ENCODE results near the gene MUCL3.

DNA sequence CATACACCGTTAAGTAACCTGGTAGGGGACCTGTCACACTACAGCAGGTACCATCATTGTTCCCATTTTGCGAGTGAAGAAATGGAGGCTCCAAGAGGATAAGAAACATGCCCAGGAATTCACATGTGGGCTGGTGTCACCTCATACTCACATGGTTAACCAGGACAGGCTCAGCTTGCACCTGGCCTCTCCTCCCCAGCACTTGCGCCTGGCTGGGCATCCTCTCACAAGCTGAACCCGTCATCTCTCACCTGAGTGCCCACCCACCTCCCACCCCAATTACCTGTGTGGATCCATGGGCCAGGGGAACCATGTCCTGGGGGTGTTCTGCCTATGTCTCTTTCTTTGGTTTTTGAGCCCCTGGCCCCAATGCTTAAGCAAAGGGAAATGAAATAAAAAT is 10.3 kb upstream of the MUCL3 start:
- TF ChIP-seq TAF1 (IDR thresholded peaks at IDR 0.05; ENCODE audit: low read depth, low read length), result no peak
- TF ChIP-seq PHF8 (conservative IDR thresholded peaks at IDR 0.05; ENCODE audit: low read depth, low read length), result no peak
- TF ChIP-seq SP2 (IDR thresholded peaks at IDR 0.05; ENCODE audit: low read length), result no peak
- TF ChIP-seq, protein P1, sequence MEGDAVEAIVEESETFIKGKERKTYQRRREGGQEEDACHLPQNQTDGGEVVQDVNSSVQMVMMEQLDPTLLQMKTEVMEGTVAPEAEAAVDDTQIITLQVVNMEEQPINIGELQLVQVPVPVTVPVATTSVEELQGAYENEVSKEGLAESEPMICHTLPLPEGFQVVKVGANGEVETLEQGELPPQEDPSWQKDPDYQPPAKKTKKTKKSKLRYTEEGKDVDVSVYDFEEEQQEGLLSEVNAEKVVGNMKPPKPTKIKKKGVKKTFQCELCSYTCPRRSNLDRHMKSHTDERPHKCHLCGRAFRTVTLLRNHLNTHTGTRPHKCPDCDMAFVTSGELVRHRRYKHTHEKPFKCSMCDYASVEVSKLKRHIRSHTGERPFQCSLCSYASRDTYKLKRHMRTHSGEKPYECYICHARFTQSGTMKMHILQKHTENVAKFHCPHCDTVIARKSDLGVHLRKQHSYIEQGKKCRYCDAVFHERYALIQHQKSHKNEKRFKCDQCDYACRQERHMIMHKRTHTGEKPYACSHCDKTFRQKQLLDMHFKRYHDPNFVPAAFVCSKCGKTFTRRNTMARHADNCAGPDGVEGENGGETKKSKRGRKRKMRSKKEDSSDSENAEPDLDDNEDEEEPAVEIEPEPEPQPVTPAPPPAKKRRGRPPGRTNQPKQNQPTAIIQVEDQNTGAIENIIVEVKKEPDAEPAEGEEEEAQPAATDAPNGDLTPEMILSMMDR (IDR thresholded peaks at IDR 0.05; ENCODE audit: control extremely low read depth in 1 of 3, insufficient read depth in 1 of 3, low read depth in 1 of 3, low read length in 3 of 3), result no peak
- no peak for TF ChIP-seq POLR2A (IDR thresholded peaks at IDR 0.05; ENCODE audit: control extremely low read depth in 1 of 2, low read depth in 2 of 2, low read length in 2 of 2)
- no peak for TF ChIP-seq MAFK (IDR thresholded peaks at IDR 0.05; ENCODE audit: low read depth, low read length)
- TF ChIP-seq JUN (IDR thresholded peaks at IDR 0.05; ENCODE audit: low read depth, low read length), result no peak
- TF ChIP-seq GABPA (IDR thresholded peaks at IDR 0.05; ENCODE audit: borderline replicate concordance, insufficient read depth, low read length), result no peak

Data from H1 (cell line).